Adipose tissue (tissue), 3 donors: ENCODE measurements around the gene GRIN1. TPM values are rescaled to one million over a fixed set of nuclear protein-coding genes. Genes with fewer than 3 reads are reported as not detected.

Experiments used
- H3K27ac ChIP-seq: one replicate; pipeline ENCODE4 v1.5.1; 2013; ENCODE audit warnings: low read depth, low read length
- WGBS, 3 donors: extraction: QIAGEN DNeasy Blood & Tissue Kit; methylation state at CpG; one replicate each; pipeline ENCODE4 v1.1.7; 2013; 5-methylcytosine and 5-hydroxymethylcytosine counted together
- polyA plus RNA-seq, 3 donors: library from polyadenylated mRNA; stranded (reverse); fragments of 200-250 nt; gene quantifications; one replicate each; pipeline ENCODE4 v1.2.3, GENCODE V29; 2013
- donor health status: healthy with polysubstance abuse.
- donor health status: Bipolar disorder and iron deficiency.
- donor health status: healthy.

The GRIN1 gene
- polyA plus RNA-seq, 3 donors = 0.26 TPM; not detected in 2

- H3K27ac ChIP-seq = no peak overlapping the region
- 72 to 76% (median 73%) methylated on average over 17 of the region's 17 CpGs for WGBS, 3 donors
Measured at GRCh38 chr9:137141050-137141810, 2.3 kb downstream of the GRIN1 start.

- 71 to 79% (median 73%) methylated on average over 23 to 24 of the region's 24 CpGs for WGBS, 3 donors
- no peak overlapping the region for H3K27ac ChIP-seq
Measured at GRCh38 chr9:137141976-137142936, 3.3 kb downstream of the GRIN1 start.

GRCh38 chr9:137143459-137143858 is 4.5 kb downstream of the GRIN1 start:
- WGBS, 3 donors = 56 to 88% (median 64%) methylated on average over 4 of the region's 4 CpGs
- H3K27ac ChIP-seq = no peak overlapping the region

- no peak overlapping the region for H3K27ac ChIP-seq
- WGBS, 3 donors = 45 to 56% (median 55%) methylated on average over 36 to 49 of the region's 49 CpGs
Measured at GRCh38 chr9:137145731-137146526, 7.0 kb downstream of the GRIN1 start.

- H3K27ac ChIP-seq = no peak overlapping the region
- WGBS, 3 donors = 45 to 67% (median 64%) methylated on average over 8 to 9 of the region's 9 CpGs
Measured at GRCh38 chr9:137146527-137146918, 7.6 kb downstream of the GRIN1 start.

GRCh38 chr9:137147091-137147792 is 8.3 kb downstream of the GRIN1 start:
- WGBS, 3 donors = 80 to 87% (median 83%) methylated on average over 26 of the region's 26 CpGs
- H3K27ac ChIP-seq = no peak overlapping the region

- H3K27ac ChIP-seq = no peak overlapping the region
- 25 to 30% (median 29%) methylated on average over 21 to 22 of the region's 24 CpGs for WGBS, 3 donors
Measured at GRCh38 chr9:137147793-137148160, 8.8 kb downstream of the GRIN1 start.

- no peak overlapping the region for H3K27ac ChIP-seq
- 68 to 72% (median 71%) methylated on average over 21 to 27 of the region's 27 CpGs for WGBS, 3 donors
Measured at GRCh38 chr9:137148242-137148641, 9.3 kb downstream of the GRIN1 start.

GRCh38 chr9:137148661-137149060 is 9.7 kb downstream of the GRIN1 start:
- WGBS, 3 donors = 82 to 83% (median 83%) methylated on average over 17 to 19 of the region's 19 CpGs
- H3K27ac ChIP-seq = no peak overlapping the region

- H3K27ac ChIP-seq = no peak overlapping the region
- WGBS, 3 donors = 72 to 75% (median 74%) methylated on average over 5 of the region's 5 CpGs
Measured at GRCh38 chr9:137149363-137149762, 10.4 kb downstream of the GRIN1 start.

GRCh38 chr9:137149942-137150616 is 11.1 kb downstream of the GRIN1 start:
- 42 to 65% (median 59%) methylated on average over 16 to 20 of the region's 20 CpGs for WGBS, 3 donors
- H3K27ac ChIP-seq = no peak overlapping the region

- WGBS, 3 donors = 25 to 33% (median 27%) methylated on average over 34 of the region's 34 CpGs
- no peak overlapping the region for H3K27ac ChIP-seq
Measured at GRCh38 chr9:137150617-137151457, 11.9 kb downstream of the GRIN1 start.

GRCh38 chr9:137152844-137153405 is 14.0 kb downstream of the GRIN1 start:
- WGBS, 3 donors = 91 to 93% (median 92%) methylated on average over 7 of the region's 7 CpGs
- H3K27ac ChIP-seq = no peak overlapping the region

GRCh38 chr9:137156567-137157375 is 17.8 kb downstream of the GRIN1 start:
- no peak overlapping the region for H3K27ac ChIP-seq
- 3 to 4% (median 4%) methylated on average over 55 to 65 of the region's 65 CpGs for WGBS, 3 donors

- WGBS, 3 donors = 50 to 63% (median 63%) methylated on average over 19 of the region's 19 CpGs
- no peak overlapping the region for H3K27ac ChIP-seq
Measured at GRCh38 chr9:137157618-137158415, 18.9 kb downstream of the GRIN1 start.
